SIG-M5 treated with dmso at 0.1 percent for 504 hours (cell line): ENCODE measurements around the gene CERS4.
"Not testable (repeated sequence)": the region's sequence is repeated elsewhere in the genome, so short reads cannot be mapped to it uniquely, and the experiment has no call there.

Source experiments
- DNase-seq: peaks from one replicate; lab custom pipeline; 2025; ENCODE audit not compliant: unreplicated experiment; lab: John Stamatoyannopoulos, UW

The CERS4 gene, protein sequence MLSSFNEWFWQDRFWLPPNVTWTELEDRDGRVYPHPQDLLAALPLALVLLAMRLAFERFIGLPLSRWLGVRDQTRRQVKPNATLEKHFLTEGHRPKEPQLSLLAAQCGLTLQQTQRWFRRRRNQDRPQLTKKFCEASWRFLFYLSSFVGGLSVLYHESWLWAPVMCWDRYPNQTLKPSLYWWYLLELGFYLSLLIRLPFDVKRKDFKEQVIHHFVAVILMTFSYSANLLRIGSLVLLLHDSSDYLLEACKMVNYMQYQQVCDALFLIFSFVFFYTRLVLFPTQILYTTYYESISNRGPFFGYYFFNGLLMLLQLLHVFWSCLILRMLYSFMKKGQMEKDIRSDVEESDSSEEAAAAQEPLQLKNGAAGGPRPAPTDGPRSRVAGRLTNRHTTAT

DNA sequence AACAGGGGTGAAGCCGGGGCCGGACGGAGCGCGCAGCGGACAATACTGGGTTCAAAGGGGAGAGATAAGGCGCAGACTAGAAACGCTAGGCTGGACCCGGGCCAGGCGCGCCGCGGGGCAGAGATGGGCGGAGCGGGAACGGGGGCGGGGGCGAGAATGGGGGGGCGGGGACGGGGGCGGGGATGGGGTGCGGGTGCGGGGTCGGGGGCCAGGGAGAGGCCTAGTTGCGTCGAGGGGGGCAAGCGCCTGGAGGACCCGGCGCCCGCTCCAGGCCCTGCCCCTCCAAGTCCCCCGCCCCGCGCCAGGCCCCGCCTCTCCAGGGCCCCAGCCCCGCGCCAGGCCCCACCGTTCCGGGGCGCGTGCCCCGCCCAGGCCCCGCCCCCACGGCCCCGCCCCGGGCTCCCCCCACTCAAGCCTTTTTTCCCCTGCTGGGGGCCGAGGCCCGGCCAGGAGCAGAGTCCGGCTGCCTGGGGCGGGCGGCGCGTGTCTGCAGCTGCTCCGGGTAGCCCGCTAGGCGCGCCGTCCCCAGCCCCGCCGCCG lies at the start of gene CERS4:
Gene CERS4, plus strand, starts transcription at position 449 of the 540 bp plus-strand sequence. CDS start 41,707 bp downstream, outside the sequence.
- DNase-seq, result no peak

DNA sequence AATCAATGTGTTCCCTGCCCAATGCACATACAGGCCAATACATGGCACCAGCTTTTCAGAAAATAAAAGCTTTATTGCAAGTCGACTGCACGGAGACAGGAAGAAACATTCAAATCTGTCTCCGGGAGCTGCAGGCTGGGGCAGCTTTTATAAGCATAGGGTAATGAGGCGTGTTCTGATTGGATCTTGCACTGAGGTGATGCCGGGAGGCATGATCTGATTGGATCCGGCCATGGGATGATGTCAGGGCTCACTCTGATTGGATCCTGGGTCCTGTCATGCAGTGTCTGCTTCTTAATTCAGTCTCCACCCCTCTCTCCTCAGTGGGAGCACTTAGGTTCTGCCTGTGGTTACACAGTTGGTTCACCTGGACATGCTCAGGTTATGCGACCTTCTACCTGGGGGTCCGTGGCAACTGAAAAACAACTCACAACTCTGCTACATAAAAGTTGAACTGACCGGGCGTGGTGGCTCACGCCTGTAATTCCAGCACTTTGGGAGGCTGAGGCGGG lies 48.0 kb upstream of the CERS4 start:
- DNase-seq, result no peak

DNA sequence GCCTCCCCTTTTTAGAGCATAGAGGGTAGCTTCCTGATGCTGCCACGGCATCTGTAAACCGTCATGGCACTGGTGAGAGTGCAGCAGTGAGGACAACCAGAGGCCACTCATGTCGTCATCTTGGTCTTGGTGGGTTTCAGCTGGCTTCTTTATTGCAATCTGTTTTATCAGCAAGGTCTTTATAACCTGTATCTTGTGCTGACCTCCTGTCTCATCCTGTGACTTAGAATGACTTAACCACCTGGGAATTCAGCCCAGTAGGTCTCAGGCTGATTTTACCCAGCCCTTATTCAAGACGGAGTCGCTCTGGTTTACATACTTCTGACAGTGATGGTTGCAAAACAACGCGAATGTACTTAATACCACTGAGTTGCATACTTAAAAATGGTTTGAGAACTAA lies 45.4 kb upstream of the CERS4 start:
- DNase-seq, result no peak

DNA sequence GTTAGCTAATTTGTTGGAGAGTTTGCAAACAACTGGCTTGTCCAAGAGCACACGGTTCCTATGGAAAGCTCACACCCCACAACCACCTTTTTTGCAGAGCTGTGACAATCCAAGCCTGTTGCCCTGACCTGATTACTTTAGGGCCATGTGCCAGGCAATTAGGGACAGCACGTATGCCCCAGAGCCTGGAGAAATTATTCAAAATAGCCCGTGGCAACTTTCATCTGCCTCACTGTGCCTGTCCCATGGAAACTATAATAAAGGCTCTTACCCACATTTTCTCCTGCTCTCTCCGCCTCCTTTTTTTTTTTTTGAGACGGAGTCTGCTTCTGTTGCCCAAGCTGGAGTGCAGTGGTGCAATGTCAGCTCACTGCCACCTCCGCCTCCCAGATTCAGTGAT lies 41.2 kb upstream of the CERS4 start:
- DNase-seq, result no peak

DNA sequence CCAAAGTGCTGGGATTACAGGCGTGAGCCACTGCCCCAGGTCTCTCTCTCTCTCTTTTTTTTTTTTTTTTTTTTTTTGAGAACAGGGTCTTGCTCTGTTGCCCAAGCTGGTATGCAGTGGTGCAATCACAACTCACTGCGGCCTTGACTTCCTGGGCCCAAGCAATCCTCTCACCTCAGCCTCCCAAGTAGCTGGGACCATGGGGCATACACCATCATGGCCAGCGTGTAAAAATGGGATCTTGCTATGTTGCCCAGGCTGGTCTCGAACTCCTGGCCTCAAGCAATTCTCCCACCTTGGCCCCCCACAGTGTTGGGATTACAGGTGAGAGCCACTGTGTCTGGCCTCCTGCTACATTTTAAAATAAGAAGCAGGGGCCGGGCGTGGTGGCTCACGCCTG lies 40.6 kb upstream of the CERS4 start:
- no peak for DNase-seq

DNA sequence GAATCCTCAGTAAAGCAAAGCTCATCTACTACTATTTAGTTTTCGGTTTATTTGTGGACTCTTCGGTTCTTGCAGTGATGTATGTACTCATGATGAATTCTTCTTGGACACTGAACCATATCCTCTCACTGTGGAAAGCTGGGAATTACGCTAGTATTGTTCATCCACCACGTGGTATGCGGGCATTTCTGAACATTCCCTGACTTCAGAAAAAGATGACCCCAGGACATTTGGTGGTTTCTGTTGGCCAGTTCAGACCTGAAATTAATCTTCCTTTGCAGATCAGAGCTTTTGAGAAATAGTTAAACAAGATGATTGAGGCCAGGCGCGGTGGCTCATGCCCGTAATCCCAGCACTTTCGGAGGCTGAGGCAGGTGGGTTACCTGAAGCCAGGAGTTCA lies 34.5 kb upstream of the CERS4 start:
- DNase-seq, result no peak

DNA sequence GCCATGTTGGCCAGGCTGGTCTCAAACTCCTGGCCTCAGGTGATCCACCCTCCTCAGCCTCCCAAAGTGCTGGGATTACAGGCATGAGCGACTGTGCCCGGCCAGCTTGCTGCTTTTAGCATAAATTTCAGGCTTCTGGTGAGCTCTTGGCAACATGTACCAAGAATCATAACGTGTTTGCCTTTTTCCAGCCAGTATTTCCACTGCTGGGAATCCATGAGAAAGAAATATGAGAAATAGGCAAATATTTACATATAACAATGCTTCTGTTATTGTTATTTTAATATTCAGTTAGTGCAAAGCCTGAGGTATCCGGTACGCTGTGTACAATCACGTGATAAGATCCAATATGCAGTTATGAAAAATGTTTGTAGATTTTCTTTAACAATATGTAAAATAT lies 29.2 kb upstream of the CERS4 start:
- no peak for DNase-seq

DNA sequence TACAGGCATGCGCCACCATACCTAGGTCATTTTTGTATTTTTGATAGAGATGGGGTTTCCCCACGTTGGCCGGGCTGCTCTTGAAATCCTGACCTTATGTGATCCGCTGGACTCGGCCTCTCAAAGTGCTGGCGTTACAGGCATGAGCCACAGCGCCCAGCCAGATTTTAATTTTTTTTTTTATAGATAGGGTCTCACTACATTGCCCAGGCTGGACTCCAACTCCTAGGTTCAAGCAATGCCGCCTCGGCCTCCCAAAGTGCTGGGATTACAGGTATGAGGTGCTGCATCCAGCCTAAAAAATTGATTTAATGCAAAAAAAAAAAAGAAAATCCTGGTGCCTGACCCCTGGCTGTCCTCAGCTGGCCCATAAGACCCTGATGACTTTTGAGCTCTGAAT lies 24.9 kb upstream of the CERS4 start:
- DNase-seq, result no peak

DNA sequence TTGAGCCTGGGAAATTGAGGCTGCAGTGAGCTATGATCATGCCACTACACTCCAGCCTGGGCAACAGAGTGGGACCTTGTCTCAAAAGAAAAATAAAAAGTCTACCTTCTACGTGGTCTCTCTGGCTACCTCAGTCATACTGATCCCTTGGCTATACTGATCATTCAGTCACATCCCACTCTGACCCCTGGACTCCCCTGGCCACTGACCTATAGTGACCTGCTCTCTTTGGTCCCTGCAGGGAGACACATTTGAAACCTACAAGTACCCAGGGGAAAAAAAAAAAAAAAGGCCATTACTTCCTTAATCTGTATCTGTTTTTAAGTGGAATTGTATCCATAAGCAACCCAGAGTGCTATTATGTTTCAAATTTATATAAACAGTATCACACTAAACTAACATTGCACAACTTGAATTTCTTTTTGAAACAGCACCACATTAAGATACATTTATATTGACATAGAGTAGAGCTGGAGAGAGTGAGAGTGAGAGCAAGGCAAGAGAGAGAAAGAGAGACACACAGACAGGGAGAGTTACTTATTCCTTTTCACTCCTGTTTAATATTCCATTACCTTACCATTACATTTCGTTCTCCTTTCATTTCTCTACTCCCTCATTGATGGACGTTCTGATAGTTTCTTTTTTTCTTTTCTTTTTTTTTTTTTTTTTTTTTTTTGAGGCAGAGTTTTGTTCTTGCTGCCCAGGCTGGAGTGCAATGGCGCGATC lies 23.7 kb upstream of the CERS4 start:
- DNase-seq, result no peak

DNA sequence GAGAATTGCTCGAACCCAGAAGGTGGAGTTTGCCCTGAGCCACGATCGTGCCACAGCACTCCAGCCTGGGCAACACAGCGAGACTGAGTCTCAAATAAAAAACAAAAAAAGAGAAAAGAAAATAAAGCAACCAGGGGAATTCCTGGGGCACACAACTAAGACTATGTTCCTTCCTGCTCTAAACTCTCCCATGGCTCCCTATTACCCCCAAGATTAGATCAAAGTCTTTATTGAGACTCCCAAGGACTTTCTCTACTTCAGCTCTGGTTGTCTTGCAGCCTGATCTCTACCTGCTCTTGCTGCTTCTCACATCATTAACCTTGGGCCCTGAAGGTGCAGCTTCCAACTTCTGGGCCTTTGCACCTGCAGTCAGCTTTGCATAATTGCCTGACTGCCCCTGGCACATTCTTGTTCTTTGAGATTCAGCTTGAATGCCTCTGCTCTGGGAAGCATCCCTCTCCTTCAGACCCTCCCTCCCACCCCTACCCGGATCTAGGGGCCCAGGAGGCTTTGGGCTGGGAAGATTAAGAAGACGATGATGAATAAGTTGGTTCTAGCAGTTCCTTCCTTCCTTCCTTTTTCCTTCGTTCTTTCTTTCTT lies 16.8 kb upstream of the CERS4 start:
- no peak for DNase-seq

DNA sequence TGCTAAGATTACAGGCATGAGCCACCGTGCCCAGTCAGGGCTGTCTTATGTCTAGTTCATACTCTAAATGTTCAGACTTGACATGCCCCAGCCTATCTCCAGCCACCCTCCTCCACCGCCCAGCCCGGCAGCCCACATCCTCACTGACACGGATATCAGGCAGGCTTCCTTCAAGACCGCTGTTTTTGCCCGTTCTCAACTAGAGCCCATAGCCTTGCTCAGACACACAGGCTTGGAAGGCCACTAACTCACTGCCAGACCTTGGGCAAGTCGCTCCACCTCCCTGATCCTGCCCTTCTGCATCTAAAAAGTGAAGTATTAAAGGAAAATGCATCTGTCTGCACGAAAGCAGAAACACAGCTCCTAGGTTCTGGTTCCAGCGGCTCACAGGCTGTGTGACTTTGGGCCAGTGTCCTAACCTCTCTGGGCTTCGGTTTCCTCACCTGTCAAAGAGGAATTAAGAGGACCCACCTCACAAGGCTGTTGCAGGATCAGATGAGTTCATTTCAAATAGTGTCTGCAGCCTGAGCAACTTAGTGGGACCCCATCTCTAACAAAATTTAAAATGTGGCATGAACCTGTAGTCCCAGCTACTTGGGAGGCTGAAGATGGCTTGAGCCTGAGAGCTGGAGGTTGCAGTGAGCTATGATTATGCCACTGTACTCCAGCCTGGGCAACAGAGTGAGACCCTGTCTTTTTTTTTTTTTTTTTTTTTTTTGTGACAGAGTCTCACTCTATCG lies 14.5 kb upstream of the CERS4 start:
- no peak for DNase-seq

DNA sequence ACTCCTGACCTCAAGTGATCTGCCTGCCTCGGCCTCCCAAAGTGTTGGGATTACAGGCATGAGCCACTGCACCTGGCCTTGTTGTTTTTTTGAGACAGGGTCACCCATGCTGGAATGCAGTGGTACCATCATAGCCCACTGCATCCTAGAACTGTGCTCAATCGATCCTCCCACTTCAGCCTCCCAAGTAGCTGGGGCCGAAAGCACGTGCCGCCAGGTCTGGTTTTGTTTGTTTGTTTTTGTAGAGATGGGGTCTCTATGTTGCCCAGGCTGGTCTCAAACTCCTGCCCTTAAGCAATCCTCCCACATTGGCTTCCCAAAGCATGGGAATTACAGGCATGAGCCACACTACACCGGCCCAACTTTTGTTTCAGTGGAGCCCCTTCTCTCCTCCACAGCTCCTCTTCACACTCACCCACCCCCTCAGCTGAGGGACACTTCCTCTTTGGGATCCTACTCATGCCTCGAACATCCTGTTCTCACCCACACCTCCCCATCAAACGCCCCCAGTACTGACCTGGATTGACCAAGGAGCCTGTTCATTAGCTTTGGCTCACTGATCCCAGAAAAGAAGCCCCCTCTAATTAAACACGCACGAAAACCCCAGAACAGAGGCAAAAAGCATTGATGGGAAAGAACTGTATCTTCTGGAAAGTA lies 12.8 kb upstream of the CERS4 start:
- no peak for DNase-seq

DNA sequence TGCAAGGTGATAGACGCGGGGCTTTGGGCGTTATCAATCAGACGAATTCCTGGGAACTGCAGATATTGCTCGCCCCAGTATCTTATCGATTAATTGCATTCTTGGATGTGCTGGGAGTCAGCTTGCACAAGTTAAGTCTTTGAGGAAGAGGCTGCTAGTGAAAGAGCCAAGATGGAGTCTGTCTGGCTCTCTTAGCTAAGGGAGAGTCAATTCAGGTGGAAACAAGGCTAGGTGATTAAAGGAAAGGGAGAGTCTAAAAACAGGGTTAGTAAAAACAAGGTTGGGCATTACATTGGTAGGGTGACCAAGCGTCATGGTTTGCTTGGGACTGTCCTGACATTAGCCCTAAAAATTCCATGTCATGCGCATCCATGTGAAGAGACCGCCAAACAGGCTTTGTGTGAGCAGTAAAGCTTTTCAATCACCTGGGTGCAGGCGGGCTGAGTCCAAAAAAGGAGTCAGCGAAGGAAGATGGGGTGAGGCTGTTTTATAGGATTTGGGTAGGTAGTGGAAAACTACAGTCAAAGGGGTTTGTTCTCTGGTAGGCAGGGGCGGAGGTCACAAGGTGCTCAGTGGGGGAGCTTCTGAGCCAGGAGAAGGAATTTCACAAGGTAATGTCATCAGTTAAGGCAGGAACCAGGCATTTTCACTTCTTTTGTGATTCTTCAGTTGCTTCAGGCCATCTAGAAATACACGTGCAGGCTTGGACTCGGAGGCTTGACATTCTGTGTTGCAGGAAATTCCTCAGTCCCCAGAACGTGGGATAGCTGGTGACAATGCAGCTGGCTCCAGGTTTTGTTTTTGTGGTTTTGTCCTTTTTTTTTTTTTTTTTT lies 5.7 kb upstream of the CERS4 start:
- DNase-seq, result not testable (repeated sequence)

DNA sequence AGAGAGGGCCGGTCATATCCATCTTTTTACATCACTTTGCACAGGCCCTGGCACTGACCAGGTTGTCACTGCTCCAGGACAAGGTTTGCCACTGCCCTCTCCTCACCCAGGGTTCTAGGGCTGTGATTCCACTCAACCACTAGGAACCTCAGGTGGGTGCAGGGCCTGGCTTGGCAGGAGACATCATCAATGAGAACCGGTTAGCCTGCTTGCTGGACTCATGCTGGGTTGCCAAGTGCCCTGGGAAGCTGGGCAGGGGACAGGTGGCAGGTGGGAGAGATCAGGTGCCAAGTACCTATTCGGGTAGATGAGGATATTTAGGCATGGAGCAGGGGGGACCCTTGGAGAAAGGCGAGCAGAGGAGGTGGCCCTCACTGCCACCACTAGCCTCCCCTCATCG lies 4.2 kb upstream of the CERS4 start:
- no peak for DNase-seq

DNA sequence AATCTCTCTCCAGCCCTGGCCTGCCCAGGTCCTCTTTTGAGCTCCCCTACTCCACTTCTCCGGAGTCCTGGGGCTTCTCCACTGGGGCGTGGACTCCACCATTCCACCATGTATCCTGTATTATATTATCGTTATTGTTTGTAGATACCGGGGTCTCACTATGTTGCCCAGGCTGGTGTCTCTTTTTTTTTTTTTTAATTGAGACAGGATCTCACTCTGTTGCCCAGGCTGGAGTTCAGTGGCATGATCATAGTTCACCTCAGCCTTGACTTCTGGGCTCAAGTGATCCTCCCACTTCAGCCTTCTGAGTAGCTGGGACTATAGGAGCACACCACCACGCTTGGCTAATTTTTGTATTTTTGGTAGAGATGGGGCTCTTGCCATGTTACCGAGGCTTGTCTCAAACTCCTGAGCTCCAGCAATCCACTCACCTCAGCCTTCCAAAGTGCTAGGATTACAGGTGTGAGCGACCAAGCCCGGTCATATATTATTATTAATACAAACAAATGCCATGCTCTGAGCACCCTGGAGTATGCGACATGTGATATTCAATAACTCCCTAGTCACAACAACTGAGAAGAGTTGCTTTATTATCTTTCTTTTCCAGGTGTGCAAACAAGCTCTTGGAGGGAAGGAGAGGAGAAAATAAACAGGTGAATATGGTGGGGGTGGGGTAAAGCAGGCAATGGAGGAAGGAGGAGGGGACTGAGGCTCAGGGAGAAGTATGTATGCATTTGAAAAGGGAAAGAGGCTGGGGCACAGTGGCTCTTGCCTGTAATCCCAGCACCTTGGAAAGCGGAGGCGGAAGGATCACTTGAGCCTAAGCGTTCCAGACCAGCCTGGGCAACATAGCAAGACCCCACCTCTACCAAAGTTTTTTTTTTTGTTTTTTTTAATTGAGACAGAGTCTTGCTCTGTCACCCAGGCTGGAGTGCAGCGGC lies 2.8 kb upstream of the CERS4 start:
- no peak for DNase-seq

DNA sequence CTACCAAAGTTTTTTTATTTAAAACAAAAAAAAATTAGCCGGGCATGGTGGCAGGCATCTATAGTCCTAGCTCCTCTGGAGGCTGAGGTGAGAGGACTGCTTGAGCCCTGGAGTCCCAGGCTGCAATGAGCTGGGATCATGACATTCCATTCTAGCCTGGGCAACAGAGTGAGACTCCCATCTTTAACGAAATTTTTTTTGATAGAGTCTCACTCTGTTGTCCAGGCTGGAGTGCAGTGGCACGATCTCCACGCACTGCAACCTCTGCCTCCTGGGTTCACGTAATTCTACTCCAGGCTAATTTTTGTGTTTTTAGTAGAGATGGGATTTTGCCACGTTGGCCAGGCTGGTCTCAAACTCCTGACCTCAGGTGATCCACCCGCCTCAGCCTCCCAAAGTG lies 1.8 kb upstream of the CERS4 start:
- DNase-seq, result not testable (repeated sequence)

DNA sequence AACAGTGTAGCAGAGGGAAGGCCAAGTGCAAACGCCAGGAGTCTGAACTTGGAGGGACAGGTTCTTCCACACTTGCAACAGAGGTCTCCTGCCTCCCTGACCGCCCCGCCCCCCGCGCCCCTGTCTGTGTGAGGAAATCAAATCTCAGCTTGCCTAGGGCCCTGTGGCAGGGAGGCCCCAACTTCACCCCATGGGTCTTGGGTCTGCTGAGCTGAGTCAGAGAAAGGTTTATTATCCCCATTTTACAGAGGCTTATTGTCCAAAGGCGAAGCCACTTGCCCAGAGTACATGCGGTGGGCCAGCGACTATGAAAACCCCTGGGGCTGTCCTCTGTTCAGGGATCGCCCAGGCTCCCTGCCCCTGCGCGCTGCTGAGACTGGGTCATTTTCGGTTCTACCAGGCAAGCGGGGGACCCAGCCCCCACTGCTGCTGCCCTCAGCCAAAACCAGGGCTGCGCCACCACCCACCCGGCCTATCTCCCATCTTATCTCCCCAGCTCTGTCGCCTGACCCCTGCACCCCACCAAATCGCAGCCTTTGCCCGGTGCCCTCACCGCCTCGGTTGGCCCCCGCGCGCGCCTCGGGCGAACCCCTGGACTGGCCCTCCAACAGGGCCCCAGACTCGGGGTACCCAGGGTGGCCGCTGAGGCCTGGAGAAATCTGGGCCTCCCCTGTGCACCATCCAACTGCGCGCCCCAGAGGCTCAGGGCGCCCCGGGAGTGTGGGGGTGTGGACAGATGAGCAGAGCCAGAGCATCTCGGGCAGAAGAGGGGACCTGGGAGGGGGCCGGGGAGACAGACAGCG lies 850 bp upstream of the CERS4 start:
- DNase-seq, result no peak
